Esophagus (tissue), 2 donors: ENCODE data around the gene SLC1A7. TPM values are rescaled to one million over a fixed set of nuclear protein-coding genes. Genes with fewer than 3 reads are reported as not detected.

Source experiments
- H3K27ac ChIP-seq, 2 donors: one replicate each; pipeline ENCODE4 v1.5.1; 2013; ENCODE audit warnings: low read depth in 2 of 2, mild to moderate bottlenecking in 2 of 2, inconsistent platforms in 1 of 2, low read length in 1 of 2, moderate library complexity in 1 of 2
- H3K27me3 ChIP-seq, 2 donors: one replicate each; pipeline ENCODE4 v1.6.1; 2013; ENCODE audit warnings: low read length in 2 of 2, control low read depth in 1 of 2, mild to moderate bottlenecking in 1 of 2; ENCODE audit not compliant: insufficient read depth in 2 of 2, control insufficient read depth in 1 of 2
- H3K36me3 ChIP-seq, 2 donors: one replicate each; pipeline ENCODE4 v1.6.1; 2013; ENCODE audit warnings: low read length in 1 of 2; ENCODE audit not compliant: control insufficient read depth in 2 of 2, insufficient read depth in 2 of 2
- H3K4me1 ChIP-seq, 2 donors: one replicate each; pipeline ENCODE4 v1.6.1; 2013; ENCODE audit warnings: low read length in 1 of 2; ENCODE audit not compliant: control insufficient read depth in 2 of 2, insufficient read depth in 2 of 2
- H3K4me3 ChIP-seq, 2 donors: one replicate each; pipeline ENCODE4 v1.5.1; 2013; ENCODE audit warnings: low read length in 2 of 2, mild to moderate bottlenecking in 2 of 2, low read depth in 1 of 2, moderate library complexity in 1 of 2
- H3K9me3 ChIP-seq, 2 donors: one replicate each; pipeline ENCODE4 v1.6.1; 2013; ENCODE audit warnings: mild to moderate bottlenecking in 2 of 2, low read depth in 1 of 2, low read length in 1 of 2, moderate library complexity in 1 of 2; ENCODE audit not compliant: control insufficient read depth in 2 of 2, insufficient read depth in 1 of 2
- WGBS, 2 donors: extraction: QIAGEN DNeasy Blood & Tissue Kit; methylation state at CpG; one replicate each; pipeline ENCODE4 v1.1.7; 2013; 5-methylcytosine and 5-hydroxymethylcytosine counted together
- polyA plus RNA-seq, 2 donors: library from polyadenylated mRNA; stranded (reverse); fragments of 200-250 nt; gene quantifications; one replicate each; pipeline ENCODE4 v1.2.3, GENCODE V29; 2013
- donor health status: healthy with polysubstance abuse.
- donor health status: Bipolar disorder and iron deficiency.

SLC1A7 gene
- polyA plus RNA-seq, 2 donors, result 0.05 to 0.10 TPM

GRCh38 chr1:53088616-53089300 lies 53.7 kb downstream of the SLC1A7 start:
- no peaks in the 10 kb centered on the region for H3K36me3 ChIP-seq
- no peaks in the 10 kb centered on the region for H3K9me3 ChIP-seq
- H3K27ac ChIP-seq, result no peak overlapping the region
- H3K4me1 ChIP-seq, result no peaks in the 10 kb centered on the region
- H3K4me3 ChIP-seq, result no peak overlapping the region
- no peaks in the 10 kb centered on the region for H3K27me3 ChIP-seq
- WGBS, 2 donors, result 85 to 87% methylated on average over 19 of the region's 19 CpGs

DNA sequence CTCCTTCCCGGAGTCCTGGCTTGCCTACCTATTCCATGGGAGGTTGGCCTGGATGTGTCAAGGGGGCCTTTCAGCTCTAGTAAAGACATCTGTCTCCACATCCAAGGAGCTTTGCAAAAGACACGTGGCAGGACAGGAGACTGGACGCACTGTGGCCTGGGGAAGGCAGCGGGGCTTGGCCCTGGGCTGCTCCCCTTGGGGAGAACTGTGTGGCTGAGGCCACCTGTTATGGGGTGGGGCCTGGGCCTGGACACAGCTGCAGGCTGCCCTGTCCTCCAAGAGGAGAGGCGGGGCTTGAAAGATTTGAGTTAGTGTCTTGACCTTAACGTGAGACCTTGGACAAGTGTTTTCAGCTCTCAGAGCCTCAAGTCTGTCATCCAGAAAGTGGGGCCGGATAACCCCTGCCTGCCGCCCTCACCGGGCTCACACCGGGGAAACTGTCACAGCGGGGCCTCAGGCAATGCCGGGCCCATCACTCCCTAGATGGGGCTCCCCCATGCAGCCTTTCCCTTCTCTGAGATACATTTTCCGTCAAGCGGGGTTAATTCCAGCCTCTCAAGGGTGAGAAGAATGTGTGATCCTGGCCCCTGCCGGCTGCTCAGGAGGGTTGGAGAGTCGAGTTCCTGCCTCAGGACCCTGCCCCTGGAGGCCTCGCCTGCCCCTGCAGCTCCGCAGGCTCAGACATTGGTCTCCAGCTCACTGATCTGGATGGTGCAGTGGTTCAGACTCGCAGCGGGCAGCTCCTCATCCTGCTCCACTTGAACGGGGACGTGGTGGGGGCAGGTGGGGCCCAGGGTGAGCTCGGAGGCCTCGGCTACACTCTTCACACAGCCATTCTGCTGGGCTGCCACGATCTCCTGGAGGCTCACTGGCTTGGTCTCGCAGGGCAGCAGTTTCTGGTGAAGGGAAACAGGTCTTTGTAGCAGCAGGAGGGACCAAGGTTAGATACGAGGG lies 54.8 kb downstream of the SLC1A7 start:
- 78 to 79% methylated on average over 27 of the region's 27 CpGs for WGBS, 2 donors
- Histone ChIP-seq H3K4me3 (no peak overlapping the region), H3K36me3 (no peaks in the 10 kb centered on the region), H3K9me3 (no peaks in the 10 kb centered on the region), H3K4me1 (no peaks in the 10 kb centered on the region), H3K27me3 (no peaks in the 10 kb centered on the region), H3K27ac (no peak overlapping the region)

DNA sequence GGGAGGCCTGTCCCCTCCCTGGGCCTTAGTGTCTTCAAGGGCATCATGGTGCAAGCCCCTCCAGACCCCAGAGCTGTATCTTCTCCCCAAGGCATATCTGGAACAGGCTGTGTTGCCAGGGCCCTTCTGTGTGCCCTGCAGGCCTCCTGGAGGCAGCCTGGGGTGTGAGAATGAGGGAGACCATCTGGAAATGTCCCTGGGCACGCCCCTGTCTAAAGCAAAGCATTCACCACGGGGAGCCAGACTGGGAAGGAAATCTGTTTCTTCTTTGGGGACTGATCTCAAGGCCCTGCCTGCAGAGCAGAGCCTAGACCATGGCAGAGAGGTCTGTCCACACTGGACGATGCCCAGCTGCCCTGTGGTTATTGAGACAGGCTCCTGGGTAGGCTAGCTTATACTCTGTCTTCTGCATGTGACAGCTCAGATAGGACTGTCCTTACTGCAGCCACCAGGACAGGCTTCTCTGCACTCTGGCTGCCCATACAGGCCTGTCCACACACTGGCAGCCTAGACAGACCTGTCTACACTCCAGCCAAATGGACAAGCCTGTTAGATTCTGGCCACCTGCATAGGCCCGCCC lies 55.9 kb downstream of the SLC1A7 start:
- no peaks in the 10 kb centered on the region for H3K9me3 ChIP-seq
- H3K4me3 ChIP-seq, result no peak overlapping the region
- H3K4me1 ChIP-seq, result no peaks in the 10 kb centered on the region
- WGBS, 2 donors, result 74 to 76% methylated on average over 4 of the region's 4 CpGs
- H3K36me3 ChIP-seq, result no peaks in the 10 kb centered on the region
- no peaks in the 10 kb centered on the region for H3K27me3 ChIP-seq
- H3K27ac ChIP-seq, result no peak overlapping the region

DNA sequence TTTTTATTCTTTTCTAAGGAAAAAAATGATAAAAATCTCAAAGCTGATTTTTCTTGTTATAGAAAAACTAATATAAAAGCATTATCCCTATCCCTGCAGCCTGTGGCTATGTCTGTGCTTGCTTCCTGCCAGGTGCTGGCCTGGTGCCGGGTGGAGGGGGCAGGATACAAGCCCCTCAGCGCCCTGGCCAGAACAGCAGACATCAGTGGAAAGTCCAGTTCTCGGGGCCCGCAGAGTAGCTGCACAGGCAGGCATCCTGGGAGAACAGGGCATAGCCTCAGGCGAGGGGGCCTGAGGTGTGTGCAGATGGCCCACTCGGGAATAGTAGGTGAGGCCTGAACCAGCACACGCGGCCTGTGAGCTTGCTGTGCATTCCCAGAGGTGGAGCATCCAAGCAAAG lies 57.0 kb downstream of the SLC1A7 start:
- no peaks in the 10 kb centered on the region for H3K36me3 ChIP-seq
- no peaks in the 10 kb centered on the region for H3K9me3 ChIP-seq
- H3K27me3 ChIP-seq, result no peaks in the 10 kb centered on the region
- H3K4me1 ChIP-seq, result no peaks in the 10 kb centered on the region
- no peak overlapping the region for H3K4me3 ChIP-seq
- 80 to 88% methylated on average over 8 of the region's 8 CpGs for WGBS, 2 donors
- H3K27ac ChIP-seq, result no peak overlapping the region

DNA sequence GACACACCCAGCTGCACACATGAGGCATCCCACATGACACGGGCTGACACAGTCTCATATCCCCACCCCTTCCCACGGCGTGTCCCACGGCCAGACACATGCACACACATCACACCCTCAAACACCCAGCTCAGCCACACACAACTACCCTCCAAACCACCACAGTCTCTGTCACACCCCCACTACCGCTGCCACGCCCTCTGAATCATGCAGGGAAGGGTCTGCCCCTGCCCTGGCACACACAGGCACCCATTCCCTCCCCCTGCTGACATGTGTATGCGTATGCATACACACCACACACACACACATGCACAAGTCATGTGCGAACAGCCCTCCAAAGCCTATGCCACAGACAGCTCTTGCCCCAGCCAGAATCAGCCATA lies 57.9 kb downstream of the SLC1A7 start:
- Histone ChIP-seq H3K27me3 (no peaks in the 10 kb centered on the region), H3K36me3 (no peaks in the 10 kb centered on the region), H3K27ac (no peak overlapping the region), H3K4me3 (no peak overlapping the region), H3K9me3 (no peaks in the 10 kb centered on the region), H3K4me1 (no peaks in the 10 kb centered on the region)
- WGBS, 2 donors, result 61 to 72% methylated on average over 8 of the region's 8 CpGs

- Histone ChIP-seq H3K27me3 (no peaks in the 10 kb centered on the region), H3K36me3 (no peaks in the 10 kb centered on the region), H3K9me3 (no peaks in the 10 kb centered on the region), H3K4me3 (no peak overlapping the region), H3K27ac (no peak overlapping the region), H3K4me1 (no peaks in the 10 kb centered on the region)
- WGBS, 2 donors, result 79 to 81% methylated on average over 17 of the region's 17 CpGs
These were observed 58.5 kb downstream of the SLC1A7 start for GRCh38 chr1:53083636-53084588.

- Histone ChIP-seq H3K4me3 (no peak overlapping the region), H3K36me3 (no peaks in the 10 kb centered on the region), H3K4me1 (no peaks in the 10 kb centered on the region), H3K9me3 (no peaks in the 10 kb centered on the region), H3K27me3 (no peaks in the 10 kb centered on the region), H3K27ac (no peak overlapping the region)
- WGBS, 2 donors, result 77 to 79% methylated on average over 13 of the region's 13 CpGs
These were observed 59.5 kb downstream of the SLC1A7 start for GRCh38 chr1:53082826-53083455.

- H3K4me1 ChIP-seq, result no peaks in the 10 kb centered on the region
- whole genome bisulfite sequencing, 2 donors, result 82 to 86% methylated on average over 14 of the region's 14 CpGs
- no peaks in the 10 kb centered on the region for H3K36me3 ChIP-seq
- no peak overlapping the region for H3K4me3 ChIP-seq
- H3K27me3 ChIP-seq, result no peaks in the 10 kb centered on the region
- no peak overlapping the region for H3K27ac ChIP-seq
- H3K9me3 ChIP-seq, result no peaks in the 10 kb centered on the region
These were observed 60.9 kb downstream of the SLC1A7 start for GRCh38 chr1:53081384-53082066.
